GM21576 (cell line): ENCODE data around the gene PAIP2.
A peak's percentile ranks its signal among the peaks of the same experiment; 100 is the strongest.

Experiments used
- ATAC-seq: cut with Tn5 transposase; IDR thresholded peaks from one replicate; pipeline ENCODE4 v1.9.1; 2021; ENCODE audit warnings: mild to moderate bottlenecking, moderate library complexity; ENCODE audit not compliant: unreplicated experiment

The PAIP2 gene

GRCh38 chr5:139390639-139391569 lies 49.2 kb downstream of the PAIP2 start:
- no peak for ATAC-seq

DNA sequence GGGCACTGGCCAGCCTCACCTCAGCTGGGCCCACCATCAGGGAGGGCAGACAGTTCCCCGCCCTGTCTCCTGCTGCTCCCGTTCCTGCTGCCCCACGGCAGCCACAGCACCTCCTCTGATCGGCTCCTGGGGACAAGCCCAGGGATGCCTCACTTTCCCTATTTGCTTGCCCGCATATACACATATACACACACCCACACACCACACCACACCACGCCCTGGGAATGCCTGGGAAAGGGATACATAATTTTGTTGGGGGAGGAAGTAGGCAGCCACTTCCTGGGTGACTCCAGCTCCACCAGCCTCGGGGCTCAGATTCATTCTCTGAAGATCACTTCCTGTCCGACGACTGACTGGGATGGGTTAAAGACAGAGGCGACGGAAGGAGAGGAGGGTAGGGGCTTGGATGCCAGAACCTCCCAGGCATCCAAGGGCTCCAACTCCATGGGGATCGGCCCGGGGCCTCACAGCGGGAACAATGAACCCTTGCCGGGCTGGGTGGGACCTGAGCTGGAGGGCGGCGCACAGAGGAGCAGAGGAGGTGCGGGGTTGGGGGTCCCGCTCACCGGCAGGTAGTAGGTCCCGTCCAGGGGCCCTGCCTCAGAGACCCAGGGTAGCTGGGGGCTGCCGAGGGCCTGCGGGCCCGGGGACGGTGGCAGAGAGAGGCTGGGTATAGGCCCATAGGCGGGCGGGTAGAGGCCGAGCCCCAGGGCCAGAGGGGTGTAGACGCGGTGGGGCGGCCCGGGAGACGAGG lies 50.1 kb downstream of the PAIP2 start:
- no peak for ATAC-seq

DNA sequence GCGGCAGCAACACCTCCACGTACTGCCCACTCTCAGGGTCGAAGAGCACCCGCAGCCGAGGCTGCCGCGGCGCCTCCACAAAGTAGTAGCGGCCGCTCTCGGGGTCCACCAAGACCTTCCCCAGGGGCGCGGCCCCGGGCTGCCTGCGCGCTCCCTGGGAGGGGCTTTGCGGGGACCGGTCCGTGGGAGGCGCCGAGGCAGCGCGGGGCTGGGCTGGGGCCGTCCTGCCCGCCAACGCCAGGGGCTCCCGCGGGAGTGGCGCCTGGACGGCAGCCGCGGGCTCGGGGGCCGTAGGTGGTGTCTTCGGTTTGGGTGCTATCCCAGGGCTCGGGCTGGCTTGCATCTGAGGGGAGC lies 50.6 kb downstream of the PAIP2 start:
- ATAC-seq, result no peak

- peak; percentile 42 for ATAC-seq
Measured at GRCh38 chr5:139392678-139393496, 51.2 kb downstream of the PAIP2 start.

- no peak for ATAC-seq
Measured at GRCh38 chr5:139393497-139394122, 52.0 kb downstream of the PAIP2 start.

DNA sequence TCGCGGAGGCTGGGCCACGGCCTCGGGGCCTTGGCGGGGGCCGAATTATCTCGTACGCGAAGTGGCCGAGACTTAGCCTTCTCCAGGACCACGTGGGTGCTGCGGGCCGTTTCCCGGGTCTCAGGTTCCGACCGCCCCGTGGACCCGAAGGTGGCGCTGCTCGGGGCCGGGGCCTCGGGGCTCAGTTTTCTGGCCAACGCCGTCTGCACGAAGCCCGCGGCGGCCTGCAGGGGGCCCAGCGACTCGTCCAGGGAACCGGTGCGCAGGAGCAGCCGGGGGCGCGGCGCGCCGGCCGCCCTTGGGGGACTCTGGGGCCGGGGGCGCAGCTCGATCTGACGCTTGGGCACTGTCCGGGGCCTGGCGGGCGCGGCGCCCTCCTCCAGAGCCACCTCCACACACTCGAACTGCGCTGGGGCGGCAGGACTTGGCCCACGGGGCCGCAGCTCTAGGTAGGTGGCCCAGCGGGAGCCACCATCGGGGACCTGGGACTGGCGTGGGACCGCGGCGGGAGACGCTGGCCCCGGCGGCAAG lies 52.5 kb downstream of the PAIP2 start:
- no peak for ATAC-seq

DNA sequence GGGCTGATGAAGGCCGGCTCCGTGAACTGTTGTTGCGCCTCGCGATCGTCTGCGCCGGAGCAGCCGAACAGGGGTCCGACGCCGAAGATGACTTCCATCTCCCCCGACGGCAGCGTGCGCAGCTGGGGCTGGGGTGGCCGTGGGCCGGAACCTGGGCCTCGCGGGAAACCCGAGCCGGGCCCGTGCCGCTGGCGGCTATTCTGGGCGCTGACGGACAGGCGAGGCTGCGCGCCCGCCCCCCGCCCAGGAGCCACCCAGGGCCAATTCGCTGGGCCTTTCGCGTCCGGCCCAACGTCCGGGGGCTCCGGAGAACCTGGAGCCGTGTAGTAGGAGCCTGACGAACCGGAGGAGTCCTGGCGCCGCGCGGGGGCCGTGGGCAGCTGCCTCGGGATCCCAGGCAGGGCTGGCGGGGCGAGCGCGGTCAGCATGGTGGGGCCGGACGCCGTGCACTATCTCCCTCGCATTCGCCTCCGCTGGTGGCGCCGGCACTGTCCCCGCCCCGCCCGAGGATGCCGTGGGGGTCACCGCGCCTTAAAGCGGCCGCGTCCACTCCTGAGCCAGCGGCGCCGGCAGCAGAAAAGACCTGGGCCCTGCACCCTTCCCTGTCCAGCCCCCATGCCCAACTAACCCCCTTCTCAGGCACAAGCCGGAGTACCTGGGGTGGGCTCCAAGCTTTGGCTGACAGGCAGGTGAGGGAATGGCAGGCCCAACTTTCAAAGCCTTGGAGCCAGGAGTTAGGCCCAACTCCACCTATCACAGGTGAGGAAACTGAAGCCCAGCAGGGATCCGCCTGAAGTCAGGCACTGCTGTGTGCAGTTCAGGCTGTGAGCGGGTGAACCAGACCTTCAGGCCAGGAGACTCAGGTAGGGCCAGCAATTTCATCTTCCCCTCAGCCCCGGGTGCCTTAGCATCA lies 53.3 kb downstream of the PAIP2 start, which contains the start of gene PROB1:
PROB1 (minus strand) TSS at position 451 of the 913 bp plus-strand sequence; CDS start at position 428, 23 bp downstream.
- ATAC-seq, result no peak

- ATAC-seq, result no peak
Measured at GRCh38 chr5:139395844-139396640, 54.4 kb downstream of the PAIP2 start.

GRCh38 chr5:139396691-139397090 lies 55.0 kb downstream of the PAIP2 start:
- no peak for ATAC-seq

DNA sequence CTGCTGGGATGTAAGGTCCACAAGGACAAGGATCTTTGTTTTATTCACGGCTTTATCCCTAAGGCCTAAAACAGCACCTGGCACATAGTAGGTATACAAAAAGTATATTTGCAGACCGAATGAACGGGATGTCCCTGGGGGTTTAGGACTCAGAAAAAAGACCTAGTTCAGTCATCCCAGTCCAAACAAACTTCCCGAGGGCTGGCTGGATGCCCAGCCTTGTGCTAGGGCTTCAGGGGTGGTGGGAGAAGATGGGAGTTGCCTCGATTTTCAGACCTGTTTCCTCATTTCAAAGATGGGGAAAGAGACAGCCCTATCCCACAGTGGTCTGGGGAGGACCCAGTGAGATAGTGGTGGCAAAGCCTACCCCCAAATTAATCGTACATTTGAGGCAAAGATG lies 56.3 kb downstream of the PAIP2 start:
- no peak for ATAC-seq

GRCh38 chr5:139399501-139400121 lies 58.0 kb downstream of the PAIP2 start:
- peak; percentile 28 for ATAC-seq

DNA sequence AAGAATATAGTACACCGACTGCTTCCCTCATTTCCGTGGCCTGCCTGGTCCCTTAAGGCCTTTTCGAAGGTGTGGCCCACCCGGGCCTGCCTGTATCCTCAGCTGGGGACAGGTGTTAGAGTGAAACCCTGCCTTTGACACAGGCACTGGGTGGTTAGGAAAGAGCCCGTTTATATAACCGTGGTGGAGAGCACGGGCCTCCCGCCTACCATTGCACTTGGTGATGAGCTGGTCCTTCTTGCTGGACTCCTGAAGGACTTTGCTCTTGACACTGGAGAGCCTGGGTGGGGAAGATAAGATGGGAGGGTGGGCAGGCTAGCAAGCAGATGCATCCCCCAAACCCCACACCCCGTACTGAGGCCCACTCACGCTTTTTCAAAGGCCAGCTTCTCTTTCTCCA lies 59.9 kb downstream of the PAIP2 start:
- no peak for ATAC-seq

- ATAC-seq, result no peak
Measured at GRCh38 chr5:139402561-139403158, 61.0 kb downstream of the PAIP2 start.

GRCh38 chr5:139403418-139403786 lies 61.7 kb downstream of the PAIP2 start:
- ATAC-seq, result no peak

- ATAC-seq, result peak; percentile 72
Measured at GRCh38 chr5:139403787-139404483, 62.3 kb downstream of the PAIP2 start, which contains the start of gene SPATA24. Gene SPATA24, minus strand, starts transcription at chr5:139404089. Its CDS starts 29 bp downstream, at chr5:139404060.

- ATAC-seq, result no peak
Measured at GRCh38 chr5:139404484-139404840, 62.8 kb downstream of the PAIP2 start.

DNA sequence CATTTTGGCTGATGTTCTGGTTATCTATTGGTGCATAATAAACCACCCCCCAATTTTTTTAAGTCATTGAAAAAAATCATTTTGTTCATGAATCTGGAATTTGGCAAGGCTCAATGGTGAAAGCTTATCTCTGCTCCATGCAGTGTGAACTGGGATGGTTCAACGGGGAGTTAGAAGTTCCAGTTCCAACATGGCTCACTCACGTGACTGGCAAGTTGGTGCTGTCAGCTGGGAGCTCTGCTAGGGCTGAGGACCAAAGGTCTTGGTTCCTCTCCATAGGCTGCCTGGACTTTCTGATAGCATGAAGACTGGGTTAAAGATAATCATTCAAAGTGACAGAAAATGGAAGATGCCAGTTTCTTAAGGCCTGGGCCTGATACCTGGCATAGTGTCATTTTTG lies 65.3 kb downstream of the PAIP2 start:
- ATAC-seq, result no peak
